GM18873 (cell line): Measurements from ENCODE around the gene SMTNL1.
"Not testable (repeated sequence)": the region's sequence is repeated elsewhere in the genome, so short reads cannot be mapped to it uniquely, and the experiment has no call there.

Experiments
- ATAC-seq: cut with Tn5 transposase; IDR thresholded peaks from one replicate; pipeline ENCODE4 v1.9.1; 2021; ENCODE audit warnings: mild to moderate bottlenecking, moderate library complexity, moderate number of reproducible peaks; ENCODE audit not compliant: unreplicated experiment, low FRiP score

The SMTNL1 gene

GRCh38 chr11:57506522-57506921 lies 30.9 kb upstream of the SMTNL1 start:
- ATAC-seq, result no peak

GRCh38 chr11:57508341-57509170 lies 28.8 kb upstream of the SMTNL1 start:
- ATAC-seq, result no peak

GRCh38 chr11:57511741-57512430 lies 25.5 kb upstream of the SMTNL1 start:
- no peak for ATAC-seq

GRCh38 chr11:57512646-57513451 lies 24.5 kb upstream of the SMTNL1 start:
- ATAC-seq, result no peak

- no peak for ATAC-seq
Observed at GRCh38 chr11:57513452-57513795, 24.0 kb upstream of the SMTNL1 start.

GRCh38 chr11:57513911-57514537 lies 23.4 kb upstream of the SMTNL1 start:
- no peak for ATAC-seq

- no peak for ATAC-seq
Observed at GRCh38 chr11:57514538-57515331, 22.7 kb upstream of the SMTNL1 start.

- ATAC-seq, result no peak
Observed at GRCh38 chr11:57515332-57516060, 21.9 kb upstream of the SMTNL1 start, which contains the start of gene SLC43A1. TSS of gene SLC43A1 (minus strand) at chr11:57515702. CDS start at chr11:57514111, 1,591 bp downstream.

GRCh38 chr11:57516061-57516443 lies 21.3 kb upstream of the SMTNL1 start:
- no peak for ATAC-seq

GRCh38 chr11:57521116-57521515 lies 16.3 kb upstream of the SMTNL1 start:
- no peak for ATAC-seq

GRCh38 chr11:57523419-57523818 lies 14.0 kb upstream of the SMTNL1 start:
- ATAC-seq, result no peak

- ATAC-seq, result no peak
Observed at GRCh38 chr11:57527056-57527631, 10.3 kb upstream of the SMTNL1 start.

- no peak for ATAC-seq
Observed at GRCh38 chr11:57529012-57529411, 8.4 kb upstream of the SMTNL1 start.

- peak; percentile 1 for ATAC-seq
Observed at GRCh38 chr11:57530215-57530595, 7.2 kb upstream of the SMTNL1 start.

GRCh38 chr11:57530596-57531507 lies 6.5 kb upstream of the SMTNL1 start, which contains the start of gene TIMM10:
TSS of gene TIMM10 (minus strand) at chr11:57530754. CDS start at chr11:57530189, 565 bp downstream.
- peak; percentile 99 for ATAC-seq

GRCh38 chr11:57534449-57534848 lies 2.9 kb upstream of the SMTNL1 start:
- not testable (repeated sequence) for ATAC-seq

GRCh38 chr11:57539342-57539741 lies 1.9 kb downstream of the SMTNL1 start:
- ATAC-seq, result no peak

- ATAC-seq, result no peak
Observed at GRCh38 chr11:57541169-57541568, 3.8 kb downstream of the SMTNL1 start.
